AG10803 (cell line): ENCODE results near the gene CYP3A5.

Experiments
- DNase-seq: peaks from one replicate; pipeline ENCODE4 v3.0.0; 2010; ENCODE audit warnings: low read depth
- H3K4me3 ChIP-seq: 2 replicates; pipeline ENCODE4 v1.5.1; 2011; ENCODE audit warnings: mild to moderate bottlenecking, low read length, control low read depth
- TF ChIP-seq, protein P1 (sequence below): conservative IDR thresholded peaks from 2 replicates; pipeline ENCODE4 v1.5.1; 2011; ENCODE audit warnings: mild to moderate bottlenecking, low read length, control low read depth, inconsistent platforms

The CYP3A5 gene

DNA sequence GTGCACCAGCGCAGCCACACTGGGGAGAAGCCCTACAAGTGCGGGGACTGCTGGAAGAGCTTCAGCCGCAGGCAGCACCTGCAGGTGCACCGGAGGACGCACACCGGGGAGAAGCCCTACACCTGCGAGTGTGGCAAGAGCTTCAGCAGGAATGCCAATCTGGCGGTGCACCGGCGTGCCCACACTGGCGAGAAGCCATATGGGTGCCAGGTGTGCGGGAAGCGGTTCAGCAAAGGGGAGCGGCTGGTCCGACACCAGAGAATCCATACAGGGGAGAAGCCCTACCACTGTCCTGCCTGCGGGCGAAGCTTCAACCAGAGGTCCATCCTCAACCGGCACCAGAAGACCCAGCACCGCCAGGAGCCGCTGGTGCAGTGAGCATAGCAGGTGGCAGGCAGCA is 50.2 kb downstream of the CYP3A5 start:
- no peak overlapping the region for H3K4me3 ChIP-seq
- TF ChIP-seq, protein P1, sequence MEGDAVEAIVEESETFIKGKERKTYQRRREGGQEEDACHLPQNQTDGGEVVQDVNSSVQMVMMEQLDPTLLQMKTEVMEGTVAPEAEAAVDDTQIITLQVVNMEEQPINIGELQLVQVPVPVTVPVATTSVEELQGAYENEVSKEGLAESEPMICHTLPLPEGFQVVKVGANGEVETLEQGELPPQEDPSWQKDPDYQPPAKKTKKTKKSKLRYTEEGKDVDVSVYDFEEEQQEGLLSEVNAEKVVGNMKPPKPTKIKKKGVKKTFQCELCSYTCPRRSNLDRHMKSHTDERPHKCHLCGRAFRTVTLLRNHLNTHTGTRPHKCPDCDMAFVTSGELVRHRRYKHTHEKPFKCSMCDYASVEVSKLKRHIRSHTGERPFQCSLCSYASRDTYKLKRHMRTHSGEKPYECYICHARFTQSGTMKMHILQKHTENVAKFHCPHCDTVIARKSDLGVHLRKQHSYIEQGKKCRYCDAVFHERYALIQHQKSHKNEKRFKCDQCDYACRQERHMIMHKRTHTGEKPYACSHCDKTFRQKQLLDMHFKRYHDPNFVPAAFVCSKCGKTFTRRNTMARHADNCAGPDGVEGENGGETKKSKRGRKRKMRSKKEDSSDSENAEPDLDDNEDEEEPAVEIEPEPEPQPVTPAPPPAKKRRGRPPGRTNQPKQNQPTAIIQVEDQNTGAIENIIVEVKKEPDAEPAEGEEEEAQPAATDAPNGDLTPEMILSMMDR, result no peak
- DNase-seq, result no peak

DNA sequence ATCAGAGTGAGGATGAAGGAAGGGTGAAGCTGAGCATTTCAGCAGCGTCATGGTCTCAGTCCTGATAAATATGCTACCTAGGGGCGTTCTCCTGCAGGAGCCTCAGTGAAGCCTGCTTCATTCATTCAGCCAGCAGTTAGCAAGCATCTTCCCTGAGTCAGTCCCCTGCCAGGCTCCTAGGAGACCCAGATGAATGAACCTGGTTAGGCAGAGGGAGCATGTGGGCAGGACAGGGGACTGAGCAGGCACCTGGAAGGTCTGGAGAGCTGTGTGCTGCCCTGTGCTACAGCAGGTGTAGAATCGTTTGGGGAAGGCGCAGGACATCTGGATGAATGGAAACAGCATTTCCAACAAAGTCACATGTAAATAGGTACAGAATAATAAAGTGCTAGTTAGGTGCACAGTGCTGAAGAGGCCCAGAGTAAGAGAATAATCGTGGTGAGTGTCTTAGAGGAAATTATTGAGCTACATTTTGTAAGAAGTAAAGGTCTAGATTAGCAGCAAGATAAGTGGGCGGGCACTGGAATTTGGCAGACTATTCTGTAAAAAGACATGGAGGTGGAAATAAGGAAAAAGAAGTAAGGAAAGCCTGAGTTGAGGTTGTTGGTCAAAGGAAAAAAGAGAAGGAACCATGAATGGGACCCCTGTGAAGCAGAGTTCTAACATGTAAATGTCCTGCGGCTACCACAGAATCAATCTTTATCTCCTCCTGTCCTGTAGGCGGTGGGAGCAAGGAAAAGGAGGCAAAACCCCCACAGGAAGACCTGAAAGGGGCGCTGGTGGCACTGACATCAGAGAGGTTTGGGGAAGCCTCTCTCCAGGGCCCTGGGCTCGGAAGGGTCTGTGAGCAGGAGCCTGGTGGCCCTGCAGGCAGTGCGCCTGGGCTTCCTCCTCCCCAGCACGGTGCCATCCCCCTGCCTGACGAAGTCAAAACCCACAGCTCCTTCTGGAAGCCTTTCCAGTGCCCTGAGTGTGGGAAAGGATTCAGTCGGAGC is 51.0 kb downstream of the CYP3A5 start:
- no peak for DNase-seq
- no peak overlapping the region for H3K4me3 ChIP-seq
- TF ChIP-seq, protein P1, result no peak

DNA sequence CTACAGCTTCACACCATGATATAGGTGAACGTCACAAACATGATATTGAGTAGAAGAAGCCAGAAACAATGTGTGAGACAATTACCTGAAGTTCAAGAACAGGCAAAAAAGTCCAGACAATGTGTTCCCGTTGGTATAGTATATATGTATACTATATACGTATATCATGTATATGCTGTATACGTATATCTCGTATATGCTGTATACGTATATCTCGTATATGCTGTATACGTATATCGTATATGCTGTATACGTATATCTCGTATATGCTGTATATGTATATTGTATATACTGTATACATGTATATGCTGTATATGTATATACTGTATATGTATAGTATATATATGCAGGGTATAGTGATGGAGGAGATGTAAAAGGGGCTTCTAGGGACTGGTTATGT is 52.3 kb downstream of the CYP3A5 start:
- H3K4me3 ChIP-seq, result no peak overlapping the region
- no peak for DNase-seq
- TF ChIP-seq, protein P1, result no peak

- TF ChIP-seq, protein P1, result no peak
- H3K4me3 ChIP-seq, result no peak overlapping the region
- no peak for DNase-seq
These were observed 53.1 kb downstream of the CYP3A5 start for GRCh38 chr7:99626661-99627060.

GRCh38 chr7:99625961-99626360 is 53.8 kb downstream of the CYP3A5 start:
- TF ChIP-seq, protein P1, result no peak
- DNase-seq, result no peak
- no peak overlapping the region for H3K4me3 ChIP-seq

- H3K4me3 ChIP-seq, result no peak overlapping the region
- TF ChIP-seq, protein P1, result no peak
- DNase-seq, result no peak
These were observed 54.5 kb downstream of the CYP3A5 start for GRCh38 chr7:99625321-99625720.

GRCh38 chr7:99624484-99624883 is 55.3 kb downstream of the CYP3A5 start:
- no peak for DNase-seq
- TF ChIP-seq, protein P1, result no peak
- H3K4me3 ChIP-seq, result no peak overlapping the region
